ENCODE measurements around the gene MRPL53.
"Not testable (repeated sequence)": the region's sequence is repeated elsewhere in the genome, so short reads cannot be mapped to it uniquely, and the experiment has no call there.

MRPL53 gene

GRCh38 chr2:74502147-74502719 is 29.8 kb upstream of the MRPL53 start:
- FAIRE-seq: no peak

- no peak for FAIRE-seq
These were observed 29.0 kb upstream of the MRPL53 start for GRCh38 chr2:74501335-74502071.

GRCh38 chr2:74500578-74500946 is 28.1 kb upstream of the MRPL53 start:
- no peak for FAIRE-seq

GRCh38 chr2:74499940-74500577 is 27.6 kb upstream of the MRPL53 start:
- FAIRE-seq: no peak

GRCh38 chr2:74499267-74499939 is 26.9 kb upstream of the MRPL53 start, which contains the start of gene LBX2:
LBX2 (minus strand) TSS chr2:74499603; CDS start chr2:74499537, 66 bp downstream.
- FAIRE-seq: no peak

- FAIRE-seq: no peak
These were observed 26.2 kb upstream of the MRPL53 start for GRCh38 chr2:74498500-74499266.

GRCh38 chr2:74497777-74498499 is 25.5 kb upstream of the MRPL53 start:
- no peak for FAIRE-seq

GRCh38 chr2:74496997-74497776 is 24.7 kb upstream of the MRPL53 start:
- FAIRE-seq: no peak

GRCh38 chr2:74495440-74495839 is 23.0 kb upstream of the MRPL53 start:
- FAIRE-seq: no peak

GRCh38 chr2:74493546-74493945 is 21.1 kb upstream of the MRPL53 start:
- FAIRE-seq: no peak

- no peak for FAIRE-seq
These were observed 19.4 kb upstream of the MRPL53 start for GRCh38 chr2:74491648-74492544.

- no peak for FAIRE-seq
These were observed 17.4 kb upstream of the MRPL53 start for GRCh38 chr2:74489906-74490305.

GRCh38 chr2:74488643-74489481 is 16.4 kb upstream of the MRPL53 start:
- no peak for FAIRE-seq

GRCh38 chr2:74486141-74486540 is 13.7 kb upstream of the MRPL53 start:
- no peak for FAIRE-seq

- FAIRE-seq: not testable (repeated sequence)
These were observed 11.2 kb upstream of the MRPL53 start for GRCh38 chr2:74483675-74484164.

GRCh38 chr2:74482801-74483674 is 10.6 kb upstream of the MRPL53 start, which contains the start of the genes CCDC142 and TTC31:
CCDC142 (minus strand) TSS chr2:74482998; CDS start chr2:74482837, 161 bp downstream.
TTC31 (plus strand) TSS chr2:74483081; CDS start chr2:74483096, 15 bp downstream.
- peak; percentile 91 for FAIRE-seq

- no peak for FAIRE-seq
These were observed 9.7 kb upstream of the MRPL53 start for GRCh38 chr2:74481961-74482800.

Data from G401.6 (cell line).